Activated CD8-positive, alpha-beta memory T cell treated with anti-CD3 and anti-CD28 coated beads, Interleukin-2, amount 50 U/mL, for 1 hour (primary cell): ENCODE measurements around the gene TSHZ1.

Experiments
- DNase-seq: peaks from one replicate; pipeline ENCODE4 v3.0.0-alpha.2; 2020; ENCODE audit errors: extremely low read depth

Gene TSHZ1

GRCh38 chr18:75222407-75222806, 11.8 kb downstream of the TSHZ1 start:
- no peak for DNase-seq

DNA sequence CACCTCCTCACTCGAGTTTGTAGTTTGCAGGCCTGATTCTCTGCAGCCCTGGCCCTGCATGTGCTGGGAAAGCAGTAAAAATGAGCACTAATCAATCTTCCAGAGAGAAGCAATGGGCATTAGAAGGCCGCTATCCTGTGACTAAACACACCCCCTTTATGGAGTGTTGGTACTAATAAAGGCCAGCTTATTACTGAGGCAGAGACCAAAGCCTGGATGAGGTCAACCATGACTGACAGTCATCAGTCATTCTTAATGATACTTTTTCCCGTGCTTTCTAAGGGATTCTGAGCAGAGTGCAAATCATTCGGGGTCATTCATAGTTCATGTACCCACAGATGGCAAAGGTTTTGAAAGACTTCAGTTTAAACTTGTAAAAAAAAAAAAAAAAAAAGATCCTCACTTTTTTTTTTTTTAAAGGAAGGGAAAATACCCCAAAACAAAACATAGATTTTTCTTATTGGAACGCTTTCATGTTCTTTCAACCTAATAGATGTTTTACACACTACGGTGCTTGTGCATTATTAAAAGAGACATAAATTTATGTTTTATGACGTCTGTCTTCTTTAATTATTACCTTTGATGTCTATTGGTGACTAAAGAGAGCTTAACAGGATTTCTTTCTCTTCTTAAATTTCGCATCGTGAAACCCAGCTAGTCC, 13.2 kb downstream of the TSHZ1 start:
- no peak for DNase-seq

DNA sequence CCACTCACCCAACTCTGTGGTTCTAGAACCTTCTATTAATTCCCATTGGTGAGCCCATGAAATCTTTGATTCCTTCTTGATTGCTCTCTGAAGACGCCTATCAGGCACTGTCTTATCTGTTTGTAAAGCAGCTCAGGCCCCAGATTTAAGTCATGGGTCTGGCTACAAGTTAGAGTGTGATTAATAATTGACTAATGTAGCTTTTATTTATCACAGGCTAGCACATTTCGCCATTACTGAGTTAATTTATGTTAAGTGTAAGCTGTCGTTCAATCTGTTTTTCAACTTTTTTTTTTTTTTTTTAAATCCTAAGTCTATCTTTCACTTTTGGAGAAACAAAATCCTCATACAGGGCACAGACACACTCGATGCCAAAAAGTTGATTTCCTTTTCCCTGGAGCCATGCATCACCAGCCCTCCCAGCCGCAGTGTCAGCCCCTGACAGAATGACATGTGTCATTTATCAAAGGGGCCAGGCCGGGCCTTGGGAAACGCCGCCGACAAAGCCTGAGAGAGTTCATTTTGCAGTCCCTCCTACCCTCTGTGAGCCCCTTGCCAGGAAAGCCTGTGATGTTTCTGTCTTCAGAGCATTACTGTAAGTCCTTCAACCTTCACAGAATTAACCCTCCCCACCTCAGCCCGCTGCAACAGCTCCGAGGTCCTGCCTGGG, 15.8 kb downstream of the TSHZ1 start:
- no peak for DNase-seq

DNA sequence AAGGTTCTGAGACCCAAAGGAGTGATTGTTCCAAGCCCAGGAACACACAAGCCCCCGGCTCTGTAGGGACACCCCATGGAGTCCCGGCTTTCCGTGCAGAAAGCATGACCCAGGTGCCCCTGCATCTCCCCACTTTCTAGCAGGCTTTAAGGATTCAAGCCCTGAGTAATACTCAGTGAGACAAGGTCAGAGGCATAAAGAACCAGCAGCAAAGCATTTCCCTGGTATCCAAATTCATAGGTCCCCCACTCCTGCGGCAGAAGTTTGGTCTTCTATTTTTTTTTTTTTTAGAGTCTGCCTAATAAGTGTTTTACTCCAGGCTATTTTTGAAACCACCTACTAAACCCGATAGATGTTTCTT, 16.3 kb downstream of the TSHZ1 start:
- no peak for DNase-seq

DNA sequence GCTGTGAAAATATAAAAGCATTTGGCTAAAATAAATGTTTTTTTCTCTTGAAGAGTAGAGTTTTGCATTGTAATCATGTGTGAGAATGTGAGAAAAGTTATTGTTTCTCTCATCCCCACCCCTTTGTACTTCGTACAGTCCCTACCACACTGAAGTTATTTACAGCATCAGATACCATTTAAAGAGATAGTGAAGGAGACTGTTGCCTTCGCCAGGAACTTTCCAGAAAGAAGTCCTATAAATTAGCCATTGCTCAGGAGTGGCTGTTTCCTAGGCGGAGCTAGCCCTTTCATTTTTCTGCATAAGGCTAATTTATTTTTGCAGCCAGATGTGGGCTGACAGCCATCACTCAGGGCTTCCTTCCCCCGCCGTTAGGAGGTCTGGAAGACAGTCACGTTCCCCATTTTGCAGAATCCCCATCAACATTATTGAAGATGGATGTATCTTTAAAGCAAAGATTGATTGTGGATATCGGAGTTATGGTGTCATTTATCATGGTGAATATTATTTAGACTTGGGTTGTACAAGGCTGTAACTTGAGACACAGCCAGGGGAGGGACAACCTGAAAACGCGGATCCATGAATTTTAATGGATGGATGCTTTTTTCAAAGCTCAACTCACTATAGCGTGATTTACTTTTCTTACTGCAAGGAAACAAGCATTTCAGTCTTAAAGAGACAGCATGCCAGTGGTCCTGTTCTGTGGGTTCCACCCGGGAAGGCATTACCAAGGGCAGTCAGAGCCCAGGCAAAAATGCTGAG, 17.1 kb downstream of the TSHZ1 start:
- DNase-seq = no peak

GRCh38 chr18:75228967-75229366, 18.4 kb downstream of the TSHZ1 start:
- no peak for DNase-seq

DNA sequence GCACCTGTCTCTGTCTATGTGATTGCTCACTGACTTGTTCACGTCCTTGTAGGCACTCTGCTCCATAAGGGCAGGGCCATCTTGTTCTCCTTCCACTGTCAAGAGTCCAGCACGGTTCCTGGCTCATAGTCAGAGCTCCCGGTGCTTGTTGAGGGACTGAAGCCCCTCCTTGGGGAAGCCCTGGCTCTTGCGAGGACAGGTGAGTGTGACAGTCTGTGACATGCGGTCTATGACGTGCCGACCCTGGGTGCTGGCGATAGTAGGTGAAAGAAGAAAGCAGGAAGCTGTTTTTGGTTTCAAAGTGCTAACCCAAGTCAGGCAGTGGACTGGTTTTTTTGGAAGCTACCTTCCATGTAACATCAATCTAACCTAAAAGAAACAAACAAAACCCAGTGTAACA, 18.8 kb downstream of the TSHZ1 start:
- no peak for DNase-seq

DNA sequence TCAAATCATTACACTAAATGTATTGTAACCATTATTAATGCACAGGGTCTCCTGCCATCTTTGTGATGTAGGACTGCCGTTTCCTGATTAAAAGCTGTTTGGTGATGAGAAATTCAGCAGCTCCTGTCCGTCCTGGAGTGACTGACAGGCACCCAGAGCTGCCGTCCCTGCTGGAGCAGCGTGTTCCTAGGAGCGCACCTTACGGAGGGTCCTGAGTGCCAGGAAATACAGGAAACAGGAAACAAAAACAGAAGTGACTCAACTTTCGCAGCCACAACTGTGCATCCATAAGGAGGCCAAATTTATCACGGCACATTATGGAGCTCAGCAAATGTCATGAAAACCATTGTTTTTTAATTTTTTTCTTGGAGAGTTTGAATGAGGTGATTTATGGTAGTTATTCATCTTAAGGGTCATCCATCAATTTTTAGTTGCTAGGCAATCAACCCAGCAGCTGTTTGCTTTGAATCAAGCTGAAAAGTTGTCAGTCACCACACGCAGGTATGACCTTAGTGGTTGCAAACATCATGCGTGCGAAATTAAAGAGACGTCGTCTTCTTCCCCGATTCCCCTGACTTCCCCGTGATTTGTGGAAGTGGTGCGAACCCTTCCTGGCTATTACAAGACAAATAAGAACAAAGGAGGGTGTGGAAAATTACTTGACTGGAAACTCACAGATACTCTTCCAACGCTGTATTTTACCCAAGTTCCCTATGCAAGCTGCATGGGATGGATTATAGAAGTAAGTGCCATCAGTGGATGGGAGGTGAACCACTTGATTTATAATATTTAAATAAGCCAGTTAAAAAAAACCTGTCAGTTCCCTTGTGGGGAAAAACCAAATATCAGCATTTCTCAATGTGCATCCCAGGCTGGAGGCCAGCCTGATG, 19.8 kb downstream of the TSHZ1 start:
- no peak for DNase-seq

- no peak for DNase-seq
These were observed 20.4 kb downstream of the TSHZ1 start for GRCh38 chr18:75231053-75231406.

- DNase-seq = no peak
These were observed 24.3 kb downstream of the TSHZ1 start for GRCh38 chr18:75234901-75235300.

DNA sequence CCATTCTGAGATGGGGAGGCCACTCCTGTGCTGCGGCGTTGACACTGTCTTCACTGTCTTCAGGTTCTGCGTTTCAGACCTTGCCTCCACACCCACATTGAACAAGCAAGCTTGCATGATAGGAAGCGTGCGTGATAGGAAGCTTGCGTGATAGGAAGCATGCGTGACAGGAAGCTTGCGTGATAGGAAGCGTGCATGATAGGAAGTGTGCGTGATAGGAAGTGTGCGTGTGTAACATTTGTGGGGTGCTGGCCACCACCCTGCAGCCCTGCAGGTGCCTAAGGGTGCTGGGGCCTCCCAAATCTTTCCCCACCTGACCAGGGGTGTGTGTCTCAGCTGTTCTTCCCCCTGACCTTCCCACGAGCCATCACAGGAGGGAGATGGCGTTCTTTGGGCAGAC, 25.3 kb downstream of the TSHZ1 start:
- DNase-seq = no peak

- no peak for DNase-seq
These were observed 27.5 kb downstream of the TSHZ1 start for GRCh38 chr18:75238100-75238499.

DNA sequence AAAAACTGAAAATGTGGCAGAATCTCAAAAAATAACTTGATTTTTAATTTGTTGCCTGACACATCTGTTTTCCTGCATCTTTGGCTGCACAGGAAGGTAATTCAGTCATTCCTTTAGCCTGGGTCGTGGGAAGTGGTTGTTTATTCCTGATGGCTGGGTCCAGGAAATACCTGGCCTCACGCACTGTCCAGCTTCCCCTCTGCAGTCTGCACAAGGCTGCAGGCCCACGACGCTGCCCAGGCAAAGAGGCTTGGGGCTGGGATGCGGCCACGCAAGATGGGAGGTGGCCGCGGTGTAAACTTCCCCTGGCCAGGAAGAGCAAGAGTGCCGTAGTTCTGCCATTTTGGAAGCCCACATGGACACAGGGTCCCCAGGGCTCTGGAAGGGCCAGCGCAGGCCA, 28.2 kb downstream of the TSHZ1 start:
- DNase-seq = no peak

DNA sequence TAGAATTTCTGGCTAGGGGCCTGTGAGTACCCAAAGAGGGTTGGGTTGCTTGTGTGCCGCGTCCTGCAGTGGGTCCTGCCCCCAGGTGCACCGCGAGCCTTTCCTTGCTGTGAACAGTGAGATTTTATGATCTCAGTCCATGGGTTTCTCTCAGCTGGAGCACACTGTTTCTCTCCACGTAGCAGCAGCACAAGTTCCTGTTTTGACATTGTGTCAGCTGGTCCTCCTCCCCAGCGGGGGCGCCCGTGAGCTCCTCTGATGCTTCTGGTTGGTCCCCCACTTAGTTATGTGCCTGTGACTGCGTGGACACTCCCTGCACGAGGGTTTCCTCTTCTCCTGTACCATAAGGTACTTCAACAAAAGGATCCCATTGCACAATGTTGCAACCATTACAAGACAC, 29.8 kb downstream of the TSHZ1 start:
- DNase-seq = no peak

GRCh38 chr18:75241705-75242104, 31.1 kb downstream of the TSHZ1 start:
- DNase-seq = no peak

DNA sequence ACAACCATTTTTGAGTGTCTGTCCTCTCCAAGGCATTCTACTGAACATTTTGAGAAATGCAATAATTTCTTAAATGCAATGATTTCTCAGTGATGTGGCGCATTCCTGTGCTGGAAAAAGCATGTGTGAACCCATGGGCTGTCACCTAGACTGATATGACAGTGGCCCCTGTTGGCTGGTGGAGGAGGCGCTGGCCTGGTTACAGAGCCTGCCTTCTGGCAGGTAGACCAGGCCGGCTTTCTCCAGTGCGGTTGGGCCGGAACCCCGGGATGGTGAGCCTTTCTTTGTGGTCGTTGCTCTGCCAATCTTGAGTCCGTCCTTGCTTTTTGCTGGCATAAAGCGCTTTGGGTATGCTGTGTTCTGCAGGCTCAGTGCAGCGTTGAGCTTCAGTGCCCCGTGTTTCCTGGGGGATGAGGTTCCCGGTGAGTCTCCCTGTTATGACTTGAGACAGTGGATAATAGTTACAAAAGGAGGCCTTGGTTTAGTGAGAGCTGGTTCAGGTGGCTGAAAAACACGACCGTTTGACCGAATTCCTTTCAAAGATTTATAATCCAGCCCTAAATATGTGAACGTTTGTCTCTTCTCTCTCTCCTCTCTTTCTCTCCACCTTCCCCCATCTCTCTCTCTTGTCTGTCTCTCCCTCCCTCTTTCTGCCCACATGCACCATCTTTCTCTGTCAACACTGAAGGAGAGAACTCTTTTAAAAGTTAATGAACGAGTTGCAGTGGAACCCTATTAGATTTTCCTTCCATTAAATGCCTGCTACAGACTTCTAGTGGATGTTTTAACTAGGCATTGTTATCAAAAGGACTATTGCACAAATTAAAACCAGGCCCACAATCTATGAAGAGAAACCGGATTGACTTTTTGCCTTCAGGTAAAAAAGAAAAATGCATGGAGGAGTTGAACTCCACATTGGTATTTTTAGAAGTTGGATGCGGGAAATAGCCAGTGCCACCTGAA, 34.0 kb downstream of the TSHZ1 start:
- DNase-seq = no peak

- no peak for DNase-seq
These were observed 36.4 kb downstream of the TSHZ1 start for GRCh38 chr18:75246721-75247610.

GRCh38 chr18:75247611-75248421, 37.2 kb downstream of the TSHZ1 start:
- no peak for DNase-seq
